ENCODE data around the gene COTL1.

GRCh38 chr16:84662471-84662870 is 44.6 kb upstream of the COTL1 start:
- TF ChIP-seq CTCF (conservative IDR thresholded peaks at IDR 0.05; ENCODE audit: low read length): no peak
- TF ChIP-seq EZH2phosphoT487 (IDR thresholded peaks at IDR 0.05; ENCODE audit: borderline replicate concordance): no peak

Measured in Loucy (cell line).